MM.1S (cell line): ENCODE results near the gene SLC30A1.

ENCODE experiments used
- CTCF ChIP-seq: fragments of 300-600 bp; sonication (generic); IDR thresholded peaks from 2 replicates; pipeline ENCODE4 v1.5.1; 2016; ENCODE audit warnings: antibody characterized with exemption, low read length, mixed read lengths
- EZH2 ChIP-seq: fragments of 300-600 bp; sonication (generic); optimal IDR thresholded peaks from 2 replicates; pipeline ENCODE3; 2017; ENCODE audit warnings: low read depth, mild to moderate bottlenecking, antibody characterized with exemption, low read length, mixed read lengths
- EZH2phosphoT487 ChIP-seq: fragments of 300-600 bp; sonication (generic); IDR thresholded peaks from 2 replicates; pipeline ENCODE4 v1.6.1; 2018; ENCODE audit warnings: antibody characterized with exemption, low read length

GRCh38 chr1:211534545-211535291 lies 44.2 kb downstream of the SLC30A1 start:
- TF ChIP-seq CTCF: peak; percentile 17
- no peak for TF ChIP-seq EZH2
- TF ChIP-seq EZH2phosphoT487: no peak
